ENCODE measurements around the gene GPS2. TPM values are rescaled to one million over a fixed set of nuclear protein-coding genes. Genes with fewer than 3 reads are reported as not detected.
"Not testable (repeated sequence)": the region's sequence is repeated elsewhere in the genome, so short reads cannot be mapped to it uniquely, and the experiment has no call there.

GPS2 gene
- total and polyA plus RNA-seq, 2 donors (not counting 3 experiments of a cell fraction or from before 2014, with no cell fraction given) = 51.6 to 132 TPM

DNA sequence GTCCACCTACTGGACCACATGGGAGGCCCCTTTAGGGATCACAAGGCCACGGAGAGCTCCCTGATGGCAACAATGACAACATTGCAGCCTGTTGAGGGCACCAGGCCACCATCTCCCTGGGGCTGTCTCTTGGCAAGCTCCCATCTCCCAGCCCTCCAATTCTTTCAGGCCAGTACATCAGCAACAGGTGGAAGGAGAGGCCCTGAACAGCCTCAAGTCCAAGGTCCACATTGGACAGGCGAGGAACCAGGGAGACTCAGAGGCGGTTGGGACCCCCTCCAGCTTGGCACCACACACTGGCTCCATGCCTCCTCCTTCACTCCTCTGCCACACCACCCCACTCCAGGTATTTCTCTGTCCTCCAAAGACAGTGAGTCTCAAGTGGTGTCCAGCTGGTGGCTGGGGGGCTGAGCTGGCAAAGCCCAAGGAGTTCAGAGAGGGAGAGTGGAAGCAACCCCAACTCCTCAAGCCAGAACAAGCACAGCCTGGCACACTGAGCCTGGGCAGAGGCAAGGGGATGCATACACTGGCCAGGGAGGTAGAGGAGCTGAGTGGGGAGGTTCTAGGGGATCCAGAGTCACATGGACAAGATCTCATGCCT lies 19.9 kb upstream of the GPS2 start:
- FAIRE-seq (no peak), DNase-seq (ENCODE audit: low read depth, low spot score) (no peak)
- TF ChIP-seq EZH2 (IDR thresholded peaks at IDR 0.05; ENCODE audit: borderline replicate concordance, low read depth, low read length, severe bottlenecking) (no peak), JUN (IDR thresholded peaks at IDR 0.05; ENCODE audit: borderline replicate concordance, insufficient read depth, insufficient read length, low read depth) (no peak)
- Histone ChIP-seq H3K36me3 (ENCODE audit: control insufficient read depth in 2 of 2, extremely low read depth in 1 of 2, insufficient read depth in 2 of 2, low read length in 2 of 2) (no peaks in the 10 kb centered on the region), H3K79me2 (ENCODE audit: control insufficient read depth, insufficient read depth, low read length) (no peaks in the 10 kb centered on the region), H4K20me1 (replicated peaks; ENCODE audit: control insufficient read depth, extremely low read depth, insufficient read depth, low read length) (no peaks in the 10 kb centered on the region), H3K4me3 (replicated peaks in 1 of 3; ENCODE audit: insufficient read depth in 1 of 3, low read depth in 1 of 3, low read length in 3 of 3) (no peak overlapping the region), H3K27ac (ENCODE audit: insufficient read depth, low read depth, low read length) (no peak overlapping the region), H3K9ac (replicated peaks; ENCODE audit: extremely low read depth, insufficient read depth, low read length) (no peak overlapping the region), H3K9me3 (replicated peaks; ENCODE audit: control insufficient read depth, insufficient read depth, low read length) (no peaks in the 10 kb centered on the region), H3K4me2 (ENCODE audit: insufficient read depth, low read length) (no peak overlapping the region), H3K9me1 (replicated peaks; ENCODE audit: control insufficient read depth, extremely low read depth, insufficient read depth, low read length) (no peaks in the 10 kb centered on the region), H3K4me1 (ENCODE audit: control insufficient read depth, extremely low read depth, insufficient read depth, low read length) (peaks cover 4% of the 10 kb centered on the region), H2AFZ (ENCODE audit: low read depth, low read length) (no peak overlapping the region), H3K27me3 (ENCODE audit: control insufficient read depth in 2 of 2, insufficient read depth in 2 of 2, low read length in 2 of 2) (peaks cover 0 to 2% of the 10 kb centered on the region in 2 experiments)
- ChIA-PET POLR2A (no interaction called here), CTCF (interaction anchor here (1.3 kb wide), 1 partner anchor 15 kb away, joined by 4 read pairs; no protein-coding TSS in a partner anchor)
- intact Hi-C loops (cut with micrococcal nuclease) (no loop called here), dilution Hi-C loops (cut with MboI; ENCODE audit: extremely low pct_ligation_motif_present, low sequenced_read_pairs) (no loop called here)
- BruUV-seq (replicated peaks) = no TSS peak

DNA sequence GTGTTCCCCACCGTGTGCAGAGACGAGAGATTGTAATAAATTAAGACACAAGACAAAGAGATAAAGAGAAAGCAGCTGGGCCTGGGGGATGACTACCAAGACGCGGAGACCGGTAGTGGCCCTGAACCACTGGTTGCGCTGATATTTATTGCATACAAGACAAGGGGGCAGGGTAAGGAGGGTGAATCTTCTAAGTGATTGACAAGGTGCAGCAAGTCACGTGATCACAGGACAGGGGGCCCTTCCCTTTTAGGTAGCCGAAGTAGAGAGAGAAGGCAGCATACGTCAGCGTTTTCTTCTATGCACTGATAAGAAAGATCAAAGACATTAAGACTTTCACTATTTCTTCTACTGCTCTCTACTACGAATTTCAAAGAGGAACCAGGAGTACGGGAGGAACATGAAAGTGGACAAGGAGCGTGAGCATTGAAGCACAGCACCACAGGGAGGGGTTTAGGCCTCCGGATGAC lies 17.5 kb upstream of the GPS2 start:
- FAIRE-seq; H3K27ac ChIP-seq (ENCODE audit: insufficient read depth, low read depth, low read length); H3K9ac ChIP-seq (replicated peaks; ENCODE audit: extremely low read depth, insufficient read depth, low read length); H2AFZ ChIP-seq (ENCODE audit: low read depth, low read length); H3K4me3 ChIP-seq (replicated peaks in 1 of 3; ENCODE audit: insufficient read depth in 1 of 3, low read depth in 1 of 3, low read length in 3 of 3); DNase-seq (ENCODE audit: low read depth, low spot score); dilution Hi-C loops (cut with MboI; ENCODE audit: extremely low pct_ligation_motif_present, low sequenced_read_pairs); H3K36me3 ChIP-seq (ENCODE audit: control insufficient read depth in 2 of 2, extremely low read depth in 1 of 2, insufficient read depth in 2 of 2, low read length in 2 of 2); H4K20me1 ChIP-seq (replicated peaks; ENCODE audit: control insufficient read depth, extremely low read depth, insufficient read depth, low read length); H3K27me3 ChIP-seq (ENCODE audit: control insufficient read depth in 2 of 2, insufficient read depth in 2 of 2, low read length in 2 of 2); BruUV-seq (replicated peaks); intact Hi-C loops (cut with micrococcal nuclease); CTCF ChIA-PET; POLR2A ChIA-PET; H3K9me1 ChIP-seq (replicated peaks; ENCODE audit: control insufficient read depth, extremely low read depth, insufficient read depth, low read length); H3K4me2 ChIP-seq (ENCODE audit: insufficient read depth, low read length); H3K9me3 ChIP-seq (replicated peaks; ENCODE audit: control insufficient read depth, insufficient read depth, low read length); H3K79me2 ChIP-seq (ENCODE audit: control insufficient read depth, insufficient read depth, low read length): not testable (repeated sequence)
- peaks cover 10% of the 10 kb centered on the region for H3K4me1 ChIP-seq (ENCODE audit: control insufficient read depth, extremely low read depth, insufficient read depth, low read length)

Measured in endothelial cell of umbilical vein (primary cell).